HCT116 (cell line): ENCODE results near the gene MYBPC2. TPM values are rescaled to one million over a fixed set of nuclear protein-coding genes. Genes with fewer than 3 reads are reported as not detected.

Experiments
- ATAC-seq: fragments of 200-7000 bp; cut with Tn5 transposase; 2 replicates; pipeline ENCODE4 v1.9.1; 2020; ENCODE audit warnings: mild to moderate bottlenecking, moderate library complexity
- BruUV-seq: library from RNA; stranded (reverse); fragments of 400-500 nt; replicated peaks from 2 replicates; lab custom pipeline; 2021; lab: Mats Ljungman, UMichigan
- CTCF ChIA-PET: fragments of 300-600 bp; sonication (Branson Sonifier 250); formaldehyde crosslinking; loops from one replicate; lab custom pipeline; 2021; ENCODE audit warnings: antibody characterized with exemption; lab: Charles Lee
- POLR2A ChIA-PET: fragments of 300-600, 350-600 bp; sonication (Branson Sonifier 250); formaldehyde crosslinking; loops from one replicate; lab custom pipeline; 2021; ENCODE audit warnings: antibody characterized with exemption; lab: Charles Lee
- RAD21 ChIA-PET, 2 experiments: fragments of 300-600 bp; sonication (Branson Sonifier 250); formaldehyde crosslinking; loops; one replicate each; lab custom pipeline; 2023; ENCODE audit warnings: low total read pairs in 2 of 2; ENCODE audit not compliant: uncharacterized antibody in 2 of 2, unreplicated experiment in 2 of 2, low non-redundant PET in 1 of 2; lab: Charles Lee
- DNase-seq: peaks from one replicate; pipeline ENCODE4 v3.0.0-alpha.2; 2010; ENCODE audit warnings: low read depth, low spot score
- H2AFZ ChIP-seq: fragments of 200-600 bp; shearing (Covaris generic), sonication (generic); 2 replicates; pipeline ENCODE4 v1.6.1; 2017; ENCODE audit warnings: low read depth, mixed run types, mixed read lengths, antibody characterized with exemption, low read length; ENCODE audit not compliant: poor library complexity, severe bottlenecking
- H3K27ac ChIP-seq: 2 replicates; pipeline ENCODE4 v1.5.1; 2012; ENCODE audit warnings: low read depth, low read length
- H3K27me3 ChIP-seq: fragments of 200-600 bp; sonication (generic); 2 replicates; pipeline ENCODE4 v1.6.1; 2016; ENCODE audit warnings: mixed run types, low read length, mixed read lengths; ENCODE audit not compliant: insufficient read depth
- H3K36me3 ChIP-seq, 2 experiments: fragments of 200-500 bp in 1 of 2; fragments of 200-600 bp in 1 of 2; sonication (Bioruptor generic) in 1 of 2; sonication (generic) in 1 of 2; 2 replicates each; pipeline versions ENCODE4 v1.5.1 to v1.6.1; 2014 to 2016; ENCODE audit warnings: low read length in 2 of 2, inconsistent platforms in 1 of 2, mixed read lengths in 1 of 2, mixed run types in 1 of 2; ENCODE audit not compliant: insufficient read depth in 2 of 2, control insufficient read depth in 1 of 2
- H3K4me1 ChIP-seq, 2 experiments: fragments of 200-600 bp in 1 of 2; sonication (generic) in 1 of 2; 2 replicates each; pipeline versions ENCODE4 v1.5.1 to v1.6.1; 2012 to 2017; ENCODE audit warnings: low read length in 2 of 2, inconsistent platforms in 1 of 2, mild to moderate bottlenecking in 1 of 2, mixed read lengths in 1 of 2, mixed run types in 1 of 2, moderate library complexity in 1 of 2; ENCODE audit not compliant: insufficient read depth in 2 of 2, control insufficient read depth in 1 of 2
- H3K4me2 ChIP-seq: fragments of 200-600 bp; sonication (generic); 2 replicates; pipeline ENCODE4 v1.6.1; 2017; ENCODE audit warnings: mixed run types, low read length, mixed read lengths
- H3K4me3 ChIP-seq, 2 experiments: fragments of 200-600 bp in 1 of 2; sonication (generic) in 1 of 2; replicated peaks in 1 of 2; 2 replicates each; pipeline ENCODE4 v1.5.1; 2011 to 2016; ENCODE audit warnings: low read length in 2 of 2, control low read depth in 1 of 2, low read depth in 1 of 2, mild to moderate bottlenecking in 1 of 2, mixed read lengths in 1 of 2, mixed run types in 1 of 2
- H3K79me2 ChIP-seq: fragments of 200-600 bp; sonication (generic); 2 replicates; pipeline ENCODE4 v1.6.1; 2017; ENCODE audit warnings: mild to moderate bottlenecking, mixed run types, low read length, moderate library complexity, mixed read lengths; ENCODE audit not compliant: insufficient read depth
- H3K9ac ChIP-seq: fragments of 200-600 bp; sonication (generic); 2 replicates; pipeline ENCODE4 v1.6.1; 2016; ENCODE audit warnings: low read length, mixed read lengths
- H3K9me2 ChIP-seq: fragments of 200-600 bp; sonication (generic), shearing (Covaris generic); 2 replicates; pipeline ENCODE4 v1.6.1; 2017; ENCODE audit warnings: mixed run types, mild to moderate bottlenecking, moderate library complexity; ENCODE audit not compliant: insufficient read depth
- H3K9me3 ChIP-seq, 2 experiments: fragments of 200-500 bp in 1 of 2; fragments of 200-600 bp in 1 of 2; sonication (Bioruptor generic) in 1 of 2; sonication (generic) in 1 of 2; 2 replicates each; pipeline ENCODE4 v1.6.1; 2014 to 2017; ENCODE audit warnings: low read length in 2 of 2, mixed read lengths in 2 of 2, inconsistent platforms in 1 of 2, low read depth in 1 of 2, mild to moderate bottlenecking in 1 of 2, mixed run types in 1 of 2, moderate library complexity in 1 of 2; ENCODE audit not compliant: control insufficient read depth in 1 of 2, insufficient read depth in 1 of 2
- H4K20me1 ChIP-seq: fragments of 200-600 bp; sonication (generic), shearing (Covaris generic); 2 replicates; pipeline ENCODE4 v1.6.1; 2017; ENCODE audit warnings: mixed run types, mild to moderate bottlenecking, moderate library complexity; ENCODE audit not compliant: insufficient read depth
- ATF3 ChIP-seq: IDR thresholded peaks from 2 replicates; pipeline ENCODE4 v1.6.1; 2012
- CBX3 ChIP-seq: IDR thresholded peaks from 2 replicates; pipeline ENCODE4 v1.6.1; 2012; ENCODE audit warnings: low read depth
- CEBPB ChIP-seq: IDR thresholded peaks from 2 replicates; pipeline ENCODE4 v1.6.1; 2012; ENCODE audit warnings: low read depth
- EGR1 ChIP-seq: IDR thresholded peaks from 2 replicates; pipeline ENCODE4 v1.6.1; 2012; ENCODE audit warnings: low read depth
- ELF1 ChIP-seq: IDR thresholded peaks from 2 replicates; pipeline ENCODE4 v1.6.1; 2012; ENCODE audit warnings: low read depth, borderline replicate concordance
- EZH2 ChIP-seq: fragments of 200-600 bp; sonication (generic); IDR thresholded peaks from 2 replicates; pipeline ENCODE4 v1.6.1; 2017; ENCODE audit warnings: antibody characterized with exemption, mixed run types
- EZH2phosphoT487 ChIP-seq: fragments of 200-600 bp; IDR thresholded peaks from 2 replicates; pipeline ENCODE4 v1.6.1; 2018; ENCODE audit warnings: antibody characterized with exemption, borderline replicate concordance
- JUND ChIP-seq: IDR thresholded peaks from 2 replicates; pipeline ENCODE4 v1.6.1; 2012
- POLR2A ChIP-seq: IDR thresholded peaks from 2 replicates; pipeline ENCODE4 v1.7.0; 2011; ENCODE audit warnings: borderline replicate concordance; ENCODE audit not compliant: insufficient read depth, insufficient read length; ENCODE audit errors: extremely low read depth
- POLR2AphosphoS5 ChIP-seq: IDR thresholded peaks from 2 replicates; pipeline ENCODE4 v1.6.1; 2011; ENCODE audit warnings: mild to moderate bottlenecking, low read depth, low read length, moderate library complexity
- RAD21 ChIP-seq: IDR thresholded peaks from 2 replicates; pipeline ENCODE4 v1.6.1; 2012; ENCODE audit warnings: low read depth, mild to moderate bottlenecking
- SIN3A ChIP-seq: IDR thresholded peaks from 2 replicates; pipeline ENCODE4 v1.6.1; 2012; ENCODE audit warnings: low read depth
- SRF ChIP-seq: IDR thresholded peaks from 2 replicates; pipeline ENCODE4 v1.6.1; 2012; ENCODE audit warnings: low read depth
- TCF7L2 ChIP-seq: IDR thresholded peaks from 2 replicates; pipeline ENCODE4 v1.7.0; 2011; ENCODE audit warnings: borderline replicate concordance, inconsistent platforms; ENCODE audit not compliant: insufficient read depth, insufficient read length; ENCODE audit errors: extremely low read depth
- YY1 ChIP-seq: IDR thresholded peaks from 2 replicates; pipeline ENCODE4 v1.6.1; 2011; ENCODE audit warnings: low read length, low read depth, moderate library complexity, mild to moderate bottlenecking; ENCODE audit not compliant: insufficient replicate concordance; ENCODE audit errors: extremely low read depth
- ZBTB33 ChIP-seq: IDR thresholded peaks from 2 replicates; pipeline ENCODE4 v1.6.1; 2011; ENCODE audit warnings: mild to moderate bottlenecking, low read length, moderate library complexity; ENCODE audit not compliant: insufficient replicate concordance; ENCODE audit errors: extremely low read depth
- ZNF274 ChIP-seq: fragments of 200-500 bp; sonication (Bioruptor generic); IDR thresholded peaks from 2 replicates; pipeline ENCODE4 v1.6.1; 2014; ENCODE audit warnings: mild to moderate bottlenecking, low read depth, low read length, inconsistent platforms
- intact Hi-C: fragments of 100-400 bp; cut with micrococcal nuclease; formaldehyde crosslinking; loops from 2 replicates; pipeline ENCODE4 v1.10.0; 2022
- total RNA-seq: library from RNA; stranded (reverse); gene quantifications from one replicate; pipeline ENCODE4 v1.2.1, GENCODE V29; 2021; ENCODE audit not compliant: unreplicated experiment
- TF ChIP-seq, protein P1 (sequence below), 3 experiments: fragments of 200-600 bp in 1 of 3; sonication (generic) in 1 of 3; IDR thresholded peaks in 2 of 3; conservative IDR thresholded peaks in 1 of 3; 2 replicates each; pipeline ENCODE4 v1.5.1; 2012 to 2017; ENCODE audit warnings: low read depth in 2 of 3, low read length in 2 of 3, antibody characterized with exemption in 1 of 3, borderline replicate concordance in 1 of 3, control low read depth in 1 of 3, mild to moderate bottlenecking in 1 of 3, mixed read lengths in 1 of 3, mixed run types in 1 of 3, moderate library complexity in 1 of 3; ENCODE audit not compliant: insufficient read depth in 1 of 3

MYBPC2 gene
- total RNA-seq, 1 experiment from 2014 or later = not detected

DNA sequence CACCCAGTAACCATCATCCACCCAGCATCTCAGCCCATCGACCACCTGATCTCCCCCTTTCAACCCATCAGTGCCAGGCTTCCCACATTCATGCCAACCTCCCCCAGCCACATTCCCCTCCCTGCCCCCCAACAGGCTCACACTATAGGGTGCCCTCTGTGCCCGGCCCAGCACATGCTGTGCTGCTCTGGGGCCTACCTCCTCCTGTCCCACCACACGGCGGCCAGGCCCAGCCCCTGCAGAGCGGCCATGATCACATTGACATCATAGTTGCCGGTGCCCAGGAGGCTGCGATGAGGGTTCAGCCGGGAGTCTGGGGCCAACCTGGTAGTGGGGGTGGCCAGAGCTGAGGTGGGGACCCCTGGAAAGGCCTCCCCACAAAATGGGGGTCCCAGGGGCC, 74.7 kb downstream of the MYBPC2 start:
- H3K27me3 ChIP-seq = no peaks in the 10 kb centered on the region
- intact Hi-C loops = no loop called here
- BruUV-seq = no TSS peak
- no peak overlapping the region for H3K4me3 ChIP-seq
- H3K9me3 ChIP-seq = no peaks in the 10 kb centered on the region
- H3K9me2 ChIP-seq = no peaks in the 10 kb centered on the region
- TF ChIP-seq TCF7L2 (no peak), SIN3A (0 out of 2 replicates have a peak, but pooled peaks have one; percentile 21)
- H3K4me1 ChIP-seq = peaks cover 3 to 15% of the 10 kb centered on the region in 2 experiments; a peak in 3 of 4 replicates
- no peak overlapping the region for H3K4me2 ChIP-seq
- H3K27ac ChIP-seq = no peak overlapping the region
- DNase-seq (no peak), ATAC-seq (no peak)
- no peaks in the 10 kb centered on the region; a peak in 1 of 4 replicates for H3K36me3 ChIP-seq
- CTCF ChIA-PET = no interaction called here
- POLR2A ChIA-PET = no interaction called here
- RAD21 ChIA-PET = no interaction called here
- no peaks in the 10 kb centered on the region for H4K20me1 ChIP-seq
- H3K79me2 ChIP-seq = peaks cover 8% of the 10 kb centered on the region; the same call in 1 of the 2 replicates
- no peak overlapping the region for H3K9ac ChIP-seq
- no peak overlapping the region for H2AFZ ChIP-seq

GRCh38 chr19:50508843-50509190, 76.1 kb downstream of the MYBPC2 start:
- Histone ChIP-seq H3K9me3 (no peaks in the 10 kb centered on the region), H3K9me2 (no peaks in the 10 kb centered on the region), H3K4me1 (peaks cover 3 to 15% of the 10 kb centered on the region in 2 experiments; a peak in 3 of 4 replicates), H2AFZ (no peak overlapping the region), H3K36me3 (no peaks in the 10 kb centered on the region; a peak in 1 of 4 replicates), H3K4me2 (no peak overlapping the region), H3K4me3 (no peak overlapping the region), H3K79me2 (peaks cover 8% of the 10 kb centered on the region; the same call in 1 of the 2 replicates), H3K27ac (no peak overlapping the region), H4K20me1 (no peaks in the 10 kb centered on the region), H3K9ac (no peak overlapping the region), H3K27me3 (no peaks in the 10 kb centered on the region)
- POLR2A ChIA-PET = interaction anchor here (0.6 kb wide), 1 partner anchor 484 kb away, joined by 3 read pairs; no protein-coding TSS in a partner anchor
- RAD21 ChIA-PET = no interaction called here
- CTCF ChIA-PET = no interaction called here
- BruUV-seq = no TSS peak
- intact Hi-C loops = no loop called here
- DNase-seq (no peak), ATAC-seq (no peak)
- no peak for TF ChIP-seq EGR1
- no peak for TF ChIP-seq TCF7L2
- TF ChIP-seq SIN3A = no peak
- no peak for TF ChIP-seq CEBPB
- TF ChIP-seq YY1 = no peak
- TF ChIP-seq EZH2phosphoT487 = no peak
- TF ChIP-seq JUND = no peak
- no peak for TF ChIP-seq SRF
- no peak for TF ChIP-seq EZH2
- no peak for TF ChIP-seq RAD21
- TF ChIP-seq POLR2AphosphoS5 = no peak
- TF ChIP-seq, protein P1, sequence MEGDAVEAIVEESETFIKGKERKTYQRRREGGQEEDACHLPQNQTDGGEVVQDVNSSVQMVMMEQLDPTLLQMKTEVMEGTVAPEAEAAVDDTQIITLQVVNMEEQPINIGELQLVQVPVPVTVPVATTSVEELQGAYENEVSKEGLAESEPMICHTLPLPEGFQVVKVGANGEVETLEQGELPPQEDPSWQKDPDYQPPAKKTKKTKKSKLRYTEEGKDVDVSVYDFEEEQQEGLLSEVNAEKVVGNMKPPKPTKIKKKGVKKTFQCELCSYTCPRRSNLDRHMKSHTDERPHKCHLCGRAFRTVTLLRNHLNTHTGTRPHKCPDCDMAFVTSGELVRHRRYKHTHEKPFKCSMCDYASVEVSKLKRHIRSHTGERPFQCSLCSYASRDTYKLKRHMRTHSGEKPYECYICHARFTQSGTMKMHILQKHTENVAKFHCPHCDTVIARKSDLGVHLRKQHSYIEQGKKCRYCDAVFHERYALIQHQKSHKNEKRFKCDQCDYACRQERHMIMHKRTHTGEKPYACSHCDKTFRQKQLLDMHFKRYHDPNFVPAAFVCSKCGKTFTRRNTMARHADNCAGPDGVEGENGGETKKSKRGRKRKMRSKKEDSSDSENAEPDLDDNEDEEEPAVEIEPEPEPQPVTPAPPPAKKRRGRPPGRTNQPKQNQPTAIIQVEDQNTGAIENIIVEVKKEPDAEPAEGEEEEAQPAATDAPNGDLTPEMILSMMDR (IDR thresholded peaks at IDR 0.05 in 2 of 3, conservative IDR thresholded peaks at IDR 0.05 in 1 of 3; ENCODE audit: borderline replicate concordance in 1 of 3, insufficient read depth in 1 of 3, low read depth in 2 of 3, low read length in 2 of 3) = no peak
- TF ChIP-seq ZNF274 = no peak
- no peak for TF ChIP-seq ZBTB33
- no peak for TF ChIP-seq POLR2A
- TF ChIP-seq ELF1 = no peak
- no peak for TF ChIP-seq ATF3
- TF ChIP-seq CBX3 = no peak
